EH (cell line): Measurements from ENCODE around the gene PJA2.
"Not testable (repeated sequence)": the region's sequence is repeated elsewhere in the genome, so short reads cannot be mapped to it uniquely, and the experiment has no call there.

ENCODE experiments used
- DNase-seq: peaks from one replicate; pipeline ENCODE4 v3.0.0-alpha.2; 2015; ENCODE audit warnings: low read depth

Gene PJA2

GRCh38 chr5:109309326-109310063, 100.3 kb downstream of the PJA2 start:
- DNase-seq = no peak

GRCh38 chr5:109307951-109308350, 101.8 kb downstream of the PJA2 start:
- no peak for DNase-seq

GRCh38 chr5:109307456-109307855, 102.3 kb downstream of the PJA2 start:
- DNase-seq = no peak

DNA sequence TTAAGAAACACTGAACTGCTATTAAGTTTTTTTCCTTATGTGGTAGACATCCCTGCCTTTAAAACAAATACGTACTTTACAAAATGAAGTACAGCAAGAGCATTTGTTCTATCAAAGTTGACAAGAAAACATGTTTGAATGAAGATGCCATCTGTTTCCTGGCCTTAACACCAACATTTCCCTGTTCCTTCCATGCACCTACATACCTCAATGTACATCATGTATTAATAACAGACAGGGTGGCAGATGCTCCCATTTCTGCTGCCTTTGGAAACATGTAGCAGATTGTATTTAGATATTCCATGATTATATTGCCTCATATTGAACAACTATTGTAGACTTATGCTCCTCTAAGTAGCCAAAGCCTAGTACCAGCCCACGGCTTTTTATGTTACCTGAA, 104.4 kb downstream of the PJA2 start:
- DNase-seq = no peak

DNA sequence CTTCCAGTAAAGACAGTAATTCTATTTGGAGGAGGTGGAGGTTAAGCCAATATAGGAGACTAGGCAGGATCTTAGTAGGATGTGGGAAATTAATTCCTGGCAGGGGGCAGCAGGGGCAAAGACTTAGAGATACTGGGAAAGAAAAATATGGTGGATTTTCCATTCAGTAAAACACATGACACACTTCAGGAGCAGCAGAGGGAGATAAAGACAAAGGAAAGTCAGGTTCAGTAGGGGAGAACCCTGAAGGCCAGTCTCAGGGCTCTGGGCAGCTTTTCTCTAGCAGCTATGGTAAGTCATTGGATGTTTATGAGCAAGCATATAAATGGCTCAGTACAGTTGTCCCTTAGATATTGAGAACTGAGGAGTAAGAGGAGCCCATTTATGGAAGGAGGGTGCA, 105.5 kb downstream of the PJA2 start:
- peak; percentile 12 for DNase-seq

DNA sequence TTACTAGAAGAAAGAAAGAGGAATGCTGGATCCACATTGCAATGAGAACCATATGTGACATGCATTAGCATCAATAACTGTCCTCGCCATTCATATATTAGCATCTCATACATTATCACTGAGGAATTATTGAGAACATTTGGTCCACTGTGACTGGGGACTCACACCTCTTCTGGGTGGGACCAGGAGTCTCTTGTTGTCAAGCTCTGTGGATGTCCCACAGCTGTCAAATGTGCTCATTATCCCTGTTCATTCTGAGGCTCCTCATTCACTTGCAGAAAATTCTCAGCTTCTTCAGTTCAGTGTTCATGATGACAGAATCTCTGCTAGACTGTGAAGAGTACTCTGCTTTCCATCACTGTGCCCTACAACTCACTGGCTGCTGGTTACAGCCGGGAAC, 109.4 kb downstream of the PJA2 start:
- DNase-seq = no peak

DNA sequence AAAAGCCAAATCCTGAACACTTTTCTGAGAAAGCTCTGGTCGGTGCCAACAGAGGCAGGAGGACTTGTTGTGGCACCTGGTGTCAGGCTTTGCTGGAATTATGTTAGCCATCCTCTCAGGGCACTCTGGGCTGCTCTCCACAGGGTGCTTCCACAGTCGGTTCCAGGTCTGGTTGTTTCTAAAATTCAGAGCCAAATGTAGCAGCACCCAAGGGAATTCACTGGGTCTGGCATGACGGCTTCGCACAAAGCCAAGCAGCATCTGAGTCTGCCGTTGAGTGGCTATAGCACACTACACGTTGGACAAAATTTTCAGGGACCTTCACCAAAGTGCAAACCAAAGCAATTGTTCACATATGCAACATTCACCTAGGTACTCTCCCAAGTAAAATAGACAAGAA, 110.2 kb downstream of the PJA2 start:
- DNase-seq = no peak

- no peak for DNase-seq
Measured at GRCh38 chr5:109298794-109299193, 111.0 kb downstream of the PJA2 start.

GRCh38 chr5:109297900-109298299, 111.9 kb downstream of the PJA2 start:
- DNase-seq = no peak

DNA sequence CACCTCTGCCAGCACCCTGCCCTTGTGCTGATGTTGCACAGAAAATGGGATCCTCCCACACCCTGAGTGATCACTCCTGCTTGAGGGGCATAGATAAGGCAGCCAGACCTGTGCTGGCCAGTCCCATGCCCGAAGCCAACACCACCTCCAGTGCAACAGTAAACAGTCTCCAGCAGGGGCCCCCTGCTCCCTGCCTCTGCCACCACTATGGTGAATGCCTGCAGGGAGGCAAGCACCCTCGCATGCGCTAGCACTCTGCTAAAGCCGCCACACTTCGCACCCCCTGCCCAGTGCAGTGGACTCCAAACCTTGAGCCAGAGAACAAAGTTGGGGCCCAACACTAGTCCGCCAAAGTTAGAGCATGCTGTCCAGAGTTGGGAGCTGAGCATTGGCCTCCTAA, 118.7 kb downstream of the PJA2 start:
- no peak for DNase-seq

DNA sequence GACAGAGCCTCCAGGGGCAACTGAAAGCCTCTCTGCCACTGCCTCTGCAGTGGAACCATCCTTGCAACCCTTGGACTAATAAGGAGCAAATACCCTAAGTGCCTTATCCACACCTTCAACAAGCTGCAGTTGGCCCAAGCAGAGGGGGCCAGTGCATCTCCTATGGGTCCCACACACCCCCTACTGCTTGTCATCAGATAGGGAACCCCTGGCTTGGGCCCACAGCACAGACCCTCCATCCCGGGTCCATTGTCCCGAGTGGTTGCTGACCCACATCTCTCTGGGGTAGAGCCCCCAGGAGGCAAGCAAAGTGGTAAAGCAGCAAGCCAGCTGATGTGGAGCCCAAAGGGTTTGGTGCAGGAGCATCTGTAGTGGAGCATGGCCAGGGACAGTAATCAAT, 119.5 kb downstream of the PJA2 start:
- no peak for DNase-seq

DNA sequence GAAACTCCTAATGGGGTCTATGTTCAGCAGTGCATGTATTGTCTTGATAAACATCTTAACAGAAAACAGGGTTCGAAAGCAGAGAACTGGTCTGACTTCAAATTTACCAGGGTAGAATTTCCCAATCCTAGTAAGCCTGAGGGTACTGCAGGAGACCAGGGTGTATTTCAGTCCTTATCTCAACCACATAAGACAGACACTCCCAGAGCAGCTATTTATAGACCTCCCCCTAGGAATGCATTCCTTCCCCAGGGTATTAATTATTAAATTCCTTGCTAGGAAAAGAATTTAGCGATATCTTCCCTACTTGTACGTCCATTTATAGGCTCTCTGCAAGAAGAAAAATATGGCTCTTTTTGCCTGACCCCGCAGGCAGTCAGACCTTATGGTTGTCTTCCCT, 123.1 kb downstream of the PJA2 start:
- not testable (repeated sequence) for DNase-seq
